GM19351 (cell line): ENCODE measurements around the gene VEZT.
"Not testable (repeated sequence)": the region's sequence is repeated elsewhere in the genome, so short reads cannot be mapped to it uniquely, and the experiment has no call there.

Source experiments
- ATAC-seq: cut with Tn5 transposase; IDR thresholded peaks from one replicate; pipeline ENCODE4 v1.9.1; 2021; ENCODE audit warnings: mild to moderate bottlenecking, moderate library complexity; ENCODE audit not compliant: unreplicated experiment

VEZT gene

DNA sequence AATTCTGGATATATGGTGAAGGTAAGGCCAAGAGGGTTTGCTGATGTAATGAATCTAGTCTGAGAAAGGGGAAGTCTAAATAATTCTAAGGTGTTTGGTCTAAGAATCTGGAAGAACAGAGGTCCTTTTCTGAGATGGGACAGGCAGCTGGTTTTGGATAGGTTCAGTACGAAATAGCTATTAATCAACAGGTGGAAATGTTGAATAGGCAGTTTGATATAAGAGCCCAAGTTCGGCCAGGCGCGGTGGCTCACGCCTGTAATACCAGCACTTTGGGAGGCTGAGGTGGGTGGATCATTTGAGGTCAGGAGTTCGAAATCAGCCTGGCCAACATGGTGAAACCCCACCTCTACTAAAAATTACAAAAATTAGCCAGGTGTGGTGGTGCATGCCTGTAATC lies 97.1 kb downstream of the VEZT start:
- not testable (repeated sequence) for ATAC-seq

DNA sequence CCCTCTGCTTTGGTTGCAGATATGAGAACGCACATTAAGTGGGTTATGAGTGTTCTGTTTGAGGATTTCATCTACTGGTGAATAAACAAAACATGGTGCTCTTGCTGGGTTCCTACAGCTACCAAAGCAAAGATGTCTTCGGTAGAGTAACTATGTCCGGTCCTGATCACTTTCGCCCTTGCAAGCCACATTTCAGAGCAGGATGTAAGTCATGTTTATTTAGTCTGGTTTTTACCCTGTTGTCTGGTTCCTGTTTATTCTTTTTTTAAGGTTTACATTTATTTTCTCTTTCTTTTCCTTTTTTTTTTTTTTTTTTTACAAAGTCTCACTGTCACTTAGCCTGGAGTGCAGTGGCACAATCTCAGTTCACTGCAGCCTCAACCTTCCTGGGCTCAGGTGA lies 99.2 kb downstream of the VEZT start:
- no peak for ATAC-seq

DNA sequence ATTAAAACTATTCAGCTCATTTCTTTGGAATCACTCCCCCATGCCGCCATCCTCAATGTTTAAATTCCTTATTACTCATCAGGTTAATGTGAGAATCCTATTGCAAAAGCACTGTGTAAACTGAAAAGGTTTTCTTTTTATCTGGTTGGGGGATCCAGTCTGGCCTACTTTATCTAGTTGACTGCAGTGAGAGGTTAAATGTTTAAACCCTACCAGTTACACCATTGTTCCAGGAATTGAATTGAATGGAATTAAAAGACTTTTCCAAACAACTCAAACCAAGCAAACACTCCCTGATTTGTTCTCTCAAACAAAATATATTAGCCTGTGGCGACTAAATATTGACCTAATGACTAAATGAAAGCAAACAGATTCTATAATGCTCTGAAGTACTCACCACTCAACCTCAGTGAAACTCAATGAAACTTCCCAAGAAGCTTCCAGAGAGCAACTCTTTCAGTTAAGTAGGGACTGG lies 100.5 kb downstream of the VEZT start:
- ATAC-seq: no peak

DNA sequence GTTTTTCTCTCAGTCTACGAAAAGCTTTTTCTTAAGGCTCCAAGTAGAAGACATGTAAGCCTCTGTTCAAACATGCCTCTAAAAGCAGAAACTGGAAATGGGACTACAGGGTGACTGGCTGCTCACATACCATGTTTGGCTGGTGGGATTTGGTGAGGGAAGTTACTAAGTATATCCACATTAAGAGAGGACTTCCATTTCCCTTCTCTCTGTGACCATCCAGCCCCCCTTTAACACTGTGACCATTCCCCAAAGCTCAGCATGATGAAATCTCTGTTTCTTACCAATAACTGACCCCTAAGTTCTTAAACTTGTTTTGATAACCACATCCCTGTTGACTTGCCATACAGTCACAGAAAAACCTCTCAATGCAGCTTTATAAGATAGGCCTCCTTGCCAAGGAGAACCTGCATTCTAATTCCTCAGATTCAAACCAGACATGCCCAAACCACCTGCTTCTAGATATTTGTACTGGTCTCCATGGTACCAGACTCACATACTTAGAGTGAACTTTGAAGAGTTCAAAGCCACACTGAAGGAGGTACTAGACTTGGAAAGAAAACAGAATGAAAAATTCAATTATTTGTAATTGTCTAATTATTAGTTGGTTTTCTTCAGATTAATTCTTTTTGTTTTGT lies 102.2 kb downstream of the VEZT start:
- no peak for ATAC-seq

DNA sequence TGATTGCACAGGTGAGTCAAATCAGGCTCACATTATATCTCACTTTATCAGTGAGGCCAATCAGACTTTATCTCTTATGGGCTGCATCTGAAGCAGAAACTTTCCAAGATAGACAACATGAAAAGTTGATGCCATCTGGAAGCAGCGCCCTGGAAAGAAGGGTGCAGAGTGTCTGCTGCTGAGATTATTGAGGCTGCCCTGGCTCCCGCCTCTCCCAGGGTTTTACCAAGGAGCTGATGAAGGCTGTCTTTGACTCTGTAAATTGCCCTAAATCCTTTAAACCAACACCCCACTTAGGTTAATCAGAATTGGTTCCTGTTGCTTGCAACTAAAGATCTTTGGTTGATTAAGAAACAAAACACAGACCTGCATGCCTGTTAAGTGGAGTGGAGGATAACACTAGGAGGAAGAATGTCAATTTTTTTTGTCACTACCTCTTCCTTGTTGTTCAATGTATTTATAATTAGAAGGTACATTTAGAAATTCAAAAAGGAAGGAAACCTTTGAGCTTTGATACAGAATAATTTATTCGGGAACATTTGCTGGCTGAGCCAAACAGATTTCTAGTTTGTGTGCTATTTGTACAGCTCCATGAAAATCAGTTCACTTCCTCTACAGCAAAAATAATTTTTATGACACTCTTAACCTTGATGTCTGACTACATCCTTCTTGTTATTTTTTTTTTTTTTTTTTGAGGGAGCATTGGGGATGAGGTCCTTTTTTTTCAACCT lies 104.1 kb downstream of the VEZT start:
- no peak for ATAC-seq

DNA sequence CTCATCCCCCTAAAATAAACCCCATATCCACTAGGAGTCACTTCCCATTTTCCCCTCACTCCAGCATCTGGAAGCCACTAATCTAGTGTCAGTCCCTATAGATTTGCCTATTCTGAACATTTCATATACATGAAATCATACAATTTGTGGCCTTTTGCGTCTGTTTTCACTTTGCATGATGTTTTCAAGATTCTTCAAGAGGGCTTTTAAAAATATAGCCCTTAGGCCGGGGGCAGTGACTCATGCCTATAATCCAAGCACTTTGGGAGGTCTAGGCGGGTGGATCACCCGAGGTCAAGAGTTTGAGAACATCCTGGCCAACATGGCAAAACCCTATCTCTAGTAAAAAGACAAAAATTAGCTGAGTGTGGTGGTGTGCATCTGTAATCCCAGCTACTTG lies 104.7 kb downstream of the VEZT start:
- no peak for ATAC-seq

DNA sequence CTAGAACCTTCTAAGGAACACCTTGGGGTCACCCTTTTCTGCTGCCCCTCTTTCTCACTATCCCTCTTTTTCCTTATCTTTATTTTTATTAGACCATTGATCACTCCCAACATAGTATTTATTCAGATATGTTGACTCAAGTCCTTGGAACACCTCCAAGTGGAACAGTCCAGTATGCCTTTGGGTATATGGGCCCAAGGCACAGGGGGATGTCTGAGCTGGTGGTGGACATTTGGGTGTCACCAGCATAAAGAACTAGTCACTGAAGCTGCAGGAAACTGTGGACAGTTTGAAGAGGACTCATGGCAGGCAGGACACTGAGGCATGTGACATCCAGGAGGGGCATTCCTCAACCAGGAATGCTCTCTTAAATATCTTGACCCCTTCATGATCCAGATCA lies 105.6 kb downstream of the VEZT start:
- no peak for ATAC-seq

DNA sequence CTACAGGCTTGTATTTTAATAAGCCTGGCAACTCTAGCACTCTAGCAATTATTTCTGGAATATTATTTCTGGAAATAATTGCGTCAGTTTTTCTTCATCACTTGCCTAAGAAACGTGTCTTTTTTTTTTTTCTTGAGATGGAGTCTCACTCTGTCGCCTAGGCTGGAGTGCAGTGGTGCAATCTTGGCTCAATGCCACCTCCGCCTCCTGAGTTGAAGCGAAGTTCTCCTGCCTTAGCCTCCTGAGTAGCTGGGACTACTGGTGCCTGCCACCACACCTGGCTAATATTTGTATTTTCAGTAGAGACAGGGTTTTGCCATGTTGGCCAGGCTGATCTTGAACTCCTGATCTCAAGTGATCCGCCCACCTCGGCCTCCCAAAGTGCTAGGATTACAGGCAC lies 106.6 kb downstream of the VEZT start:
- not testable (repeated sequence) for ATAC-seq

DNA sequence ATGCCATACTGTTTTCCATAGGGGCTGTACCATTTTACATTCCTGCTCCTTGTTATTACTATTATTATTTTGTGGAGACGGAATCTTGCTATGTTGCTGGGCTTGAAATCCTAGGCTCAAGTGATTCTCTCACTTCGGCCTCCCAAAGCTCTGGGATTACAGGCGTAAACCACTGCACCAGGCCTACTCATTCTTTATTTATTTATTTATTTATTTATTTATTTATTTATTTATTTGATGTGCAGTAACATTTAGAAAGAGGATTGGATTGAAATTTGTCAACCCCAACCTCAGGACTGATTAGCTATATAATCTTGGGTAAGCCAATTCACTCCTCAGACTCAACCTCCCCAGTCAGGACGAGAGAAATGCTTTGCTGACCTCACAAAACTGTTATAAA lies 107.9 kb downstream of the VEZT start:
- ATAC-seq: no peak

DNA sequence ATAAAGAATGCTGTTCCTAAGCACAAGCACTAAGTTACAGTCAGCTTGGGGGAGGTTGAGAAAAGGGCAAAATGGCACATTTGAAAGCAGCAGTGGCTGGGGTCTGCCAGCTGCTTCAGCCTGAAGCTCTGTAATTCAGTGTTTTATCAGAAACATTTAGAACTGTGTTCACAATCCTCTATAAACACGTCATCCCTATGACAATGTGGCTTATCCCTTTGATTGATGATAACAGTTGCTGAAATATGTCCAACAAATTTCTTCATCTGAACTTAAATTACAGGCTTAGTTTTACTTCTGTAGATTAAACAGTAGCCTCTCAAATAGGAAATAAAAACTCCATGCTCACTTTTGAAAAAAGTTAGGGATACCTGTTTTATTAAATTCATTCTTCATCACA lies 108.8 kb downstream of the VEZT start:
- ATAC-seq: no peak

DNA sequence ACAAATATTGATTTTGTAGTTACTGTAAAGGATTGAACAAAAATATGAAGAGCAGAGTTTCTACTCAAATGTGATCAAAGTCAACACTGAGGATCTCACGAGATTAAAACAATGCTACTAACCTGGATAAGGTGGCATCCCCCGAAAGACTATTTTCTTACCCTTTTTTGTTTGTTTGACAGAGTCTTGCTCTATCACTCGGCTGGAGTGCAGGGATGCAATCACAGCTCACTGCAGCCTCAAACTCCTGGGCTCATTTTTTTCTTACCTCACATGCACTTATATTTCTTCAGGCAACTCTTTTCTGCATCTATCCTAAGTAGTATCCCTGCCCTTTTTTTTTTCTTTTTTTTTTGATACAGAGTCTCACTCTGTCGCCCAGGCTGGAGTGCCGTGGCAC lies 109.2 kb downstream of the VEZT start:
- ATAC-seq: no peak

DNA sequence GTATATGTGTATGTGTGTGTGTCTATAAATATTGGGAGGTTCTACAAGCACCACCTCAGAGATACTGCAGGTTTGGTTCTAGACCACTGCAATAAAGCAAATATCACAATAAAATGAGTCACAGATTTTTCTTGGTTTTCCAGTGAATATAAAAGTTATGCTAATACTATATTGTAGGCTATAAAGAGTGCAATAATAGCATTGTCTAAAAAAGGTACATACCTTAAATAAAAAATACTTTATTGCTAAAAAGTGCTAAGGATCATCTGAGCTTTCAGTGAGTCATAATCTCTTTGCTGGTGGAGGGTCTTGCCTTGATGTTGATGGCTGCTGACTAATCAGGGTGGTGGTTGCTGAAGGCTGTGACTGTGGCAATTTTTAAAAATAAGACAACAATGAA lies 111.1 kb downstream of the VEZT start:
- no peak for ATAC-seq

DNA sequence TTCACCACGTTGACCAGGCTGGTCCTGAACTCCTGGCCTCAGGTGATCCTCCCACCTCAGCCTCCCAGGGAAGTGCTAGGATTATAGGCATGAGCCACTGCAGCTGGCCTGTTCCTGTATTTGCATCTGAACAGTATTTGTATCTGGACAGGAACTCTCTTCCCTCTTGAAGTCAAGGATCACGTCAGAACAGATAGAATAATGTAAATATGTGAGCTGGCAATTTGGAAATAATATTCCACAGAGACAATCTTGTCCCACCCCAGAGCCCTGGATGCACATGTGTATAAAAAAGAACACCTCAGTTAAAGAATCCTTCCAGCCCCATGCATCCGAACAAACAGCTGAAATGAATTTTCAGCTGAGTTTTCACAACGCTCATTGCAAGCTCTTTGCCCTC lies 118.3 kb downstream of the VEZT start:
- no peak for ATAC-seq

DNA sequence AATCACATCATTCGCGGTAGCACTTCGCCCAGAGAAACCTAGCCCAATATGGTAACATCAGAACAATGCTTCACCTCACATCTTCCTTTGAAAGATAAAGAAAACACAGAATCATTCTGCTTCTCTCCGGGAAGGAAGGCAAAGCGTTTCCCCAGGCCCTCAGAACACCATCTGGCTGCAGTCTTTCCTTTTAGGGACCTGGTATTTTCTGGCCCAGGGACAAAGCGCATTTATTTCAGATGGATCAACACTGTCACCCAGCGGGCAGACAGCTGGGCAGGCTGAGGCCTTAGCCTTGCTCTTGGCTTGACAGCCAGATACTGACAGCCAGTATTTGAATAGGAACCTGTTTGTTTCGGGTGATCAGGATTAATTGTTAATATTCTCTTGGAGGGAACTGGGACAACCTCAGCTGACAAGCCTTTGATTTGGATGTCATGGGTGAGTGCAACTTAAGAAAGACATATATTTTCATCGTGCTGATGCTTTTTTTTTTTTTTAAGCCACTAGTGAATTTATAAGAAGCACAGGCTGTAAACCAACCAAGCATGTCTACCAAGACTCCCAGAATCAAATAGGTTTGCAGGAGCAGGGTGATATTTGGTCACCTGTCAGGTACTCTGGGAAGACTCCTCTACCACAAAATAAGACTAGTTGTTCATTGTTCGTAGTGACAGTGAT lies 118.9 kb downstream of the VEZT start:
- ATAC-seq: no peak

DNA sequence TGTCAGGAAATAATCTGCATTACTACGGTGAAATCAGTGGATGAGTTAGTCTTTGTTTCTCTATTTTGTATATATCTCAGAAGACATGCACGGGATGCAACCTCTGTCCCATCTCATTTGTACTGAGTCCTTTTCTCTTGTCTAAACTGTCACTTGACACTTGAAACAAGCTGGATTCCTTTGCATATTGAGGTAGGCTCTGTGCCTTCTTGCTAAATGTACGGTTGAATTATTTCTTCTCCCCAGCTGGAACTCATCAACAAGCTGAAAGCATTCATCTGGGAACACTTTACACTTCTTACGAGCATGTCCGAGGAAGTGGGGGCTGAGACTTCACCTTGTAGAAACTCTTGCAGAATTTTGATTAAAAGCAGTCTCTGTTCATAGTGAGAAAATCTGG lies 119.5 kb downstream of the VEZT start:
- ATAC-seq: no peak

DNA sequence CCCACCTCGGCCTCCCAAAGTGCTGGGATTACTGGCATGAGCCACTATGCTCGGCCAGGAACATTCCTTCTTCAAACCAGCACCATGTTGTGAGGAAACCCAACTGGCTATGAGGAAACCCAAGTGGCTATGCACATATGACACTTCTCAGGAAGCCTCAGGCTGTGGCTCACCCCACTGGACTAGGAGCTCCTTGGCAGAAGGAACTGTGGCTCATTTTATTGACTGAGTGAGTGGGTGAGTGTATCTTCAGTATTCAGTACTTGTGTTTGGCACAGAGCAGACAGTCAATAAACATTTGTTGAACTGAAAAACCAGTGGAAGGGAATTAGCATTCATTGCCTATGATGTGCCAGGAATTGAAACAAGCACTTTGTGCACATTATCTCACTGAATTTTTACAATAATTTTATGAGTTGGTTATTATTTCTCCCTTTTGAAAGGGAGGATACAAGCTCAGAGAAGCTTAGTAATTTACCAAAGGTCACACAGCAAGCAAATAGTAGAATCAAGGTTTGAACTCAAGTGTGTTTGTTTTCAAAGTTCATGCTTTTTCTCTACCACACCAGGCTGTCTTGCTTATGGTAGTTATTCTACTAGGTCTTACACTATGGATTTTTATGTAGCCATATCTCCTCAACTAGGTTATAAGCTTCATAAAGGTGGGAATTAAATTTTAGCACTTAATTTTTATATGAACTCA lies 121.6 kb downstream of the VEZT start:
- no peak for ATAC-seq

DNA sequence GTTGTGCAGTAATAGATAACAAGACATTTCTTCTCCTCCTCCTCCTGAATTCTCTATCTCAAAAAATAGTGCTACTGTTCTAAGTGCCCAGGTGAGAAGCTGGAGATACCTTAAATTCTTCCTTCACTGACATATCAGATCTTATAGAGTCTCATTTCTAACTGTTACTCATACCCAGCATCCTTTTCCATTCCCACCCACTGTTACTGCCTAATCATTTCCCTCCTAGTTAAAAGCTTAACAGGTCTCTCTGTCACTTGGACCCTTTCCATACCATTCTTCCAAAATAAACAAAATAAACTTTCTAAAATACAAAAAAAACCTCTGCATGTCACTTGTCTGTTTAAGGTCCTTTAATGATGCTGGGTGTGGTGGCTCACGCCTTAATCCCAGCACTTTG lies 124.4 kb downstream of the VEZT start:
- no peak for ATAC-seq

DNA sequence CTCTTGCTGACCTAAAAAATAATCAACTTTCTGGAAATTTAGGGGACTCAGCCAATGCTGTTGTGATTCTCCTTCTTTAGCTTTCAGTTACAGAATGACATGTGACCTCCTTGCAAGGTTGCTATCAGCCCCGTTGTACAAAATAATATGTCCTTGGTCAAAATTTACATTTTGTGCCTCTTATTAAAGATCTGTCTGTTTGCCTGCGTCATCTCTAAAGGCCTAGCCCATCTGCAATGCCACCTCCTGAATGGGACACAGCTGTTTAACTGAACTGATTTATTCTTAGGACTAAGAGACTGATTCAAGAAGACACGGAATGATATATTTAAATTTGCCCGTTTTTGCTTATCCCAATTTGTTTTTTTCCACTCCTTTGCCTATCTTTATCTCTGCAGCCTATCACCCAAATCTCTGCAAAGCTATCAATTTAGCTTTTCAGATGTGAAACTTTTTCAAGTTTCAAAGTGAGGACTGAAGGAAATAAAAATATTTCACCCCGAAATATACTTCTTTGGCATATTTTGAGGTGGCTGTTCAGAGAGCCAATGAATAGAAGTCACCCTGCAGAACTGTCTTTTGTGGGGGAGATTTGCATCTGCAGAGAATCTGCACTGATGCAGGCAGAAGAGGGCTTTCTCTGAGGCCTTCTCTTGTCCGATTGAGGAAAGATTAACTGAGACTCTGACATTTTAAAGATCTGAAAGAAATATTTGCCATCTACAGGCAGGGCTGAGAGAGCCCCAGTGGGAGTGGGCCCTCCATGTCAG lies 126.0 kb downstream of the VEZT start:
- no peak for ATAC-seq

DNA sequence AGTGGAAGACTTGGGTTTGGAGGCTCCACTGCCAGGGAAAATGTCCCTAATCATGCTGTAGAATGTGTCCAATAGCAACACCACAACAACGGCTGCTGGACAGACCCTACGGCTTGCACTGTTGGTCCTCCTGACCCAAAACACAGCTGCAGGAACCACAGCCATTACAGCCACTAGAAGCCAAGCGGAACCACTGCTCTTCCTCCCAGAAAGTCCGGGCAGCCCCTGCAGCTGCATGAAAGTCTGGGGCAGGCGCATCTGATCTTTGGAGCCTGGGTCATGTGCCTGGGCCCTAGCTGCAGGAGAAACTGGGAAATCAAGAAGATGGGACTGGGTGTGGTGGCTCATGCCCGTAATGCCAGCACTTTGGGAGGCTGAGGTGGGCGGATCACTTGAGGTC lies 131.7 kb downstream of the VEZT start:
- ATAC-seq: no peak

DNA sequence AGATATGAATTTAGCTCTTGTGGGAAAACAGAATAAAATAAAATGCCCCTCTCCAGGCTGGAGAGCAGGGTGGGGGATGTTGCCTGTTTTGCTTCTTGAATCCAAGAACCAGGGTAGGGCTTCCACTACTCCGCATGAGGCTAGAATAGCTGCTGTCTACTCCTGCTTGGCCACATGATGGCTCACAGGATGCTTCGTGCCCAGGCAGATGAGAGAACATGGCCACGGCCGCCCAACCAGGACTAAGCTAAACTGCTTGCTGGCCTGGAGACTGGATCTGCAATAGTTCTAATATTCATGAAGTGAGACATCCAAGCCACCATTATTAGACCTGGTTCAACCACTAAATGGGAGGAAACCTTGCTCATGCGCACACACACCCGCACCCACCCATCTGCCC lies 134.1 kb downstream of the VEZT start:
- ATAC-seq: no peak
